Keratinocyte (primary cell): ENCODE data around the gene ME2.

Experiments used
- EZH2 ChIP-seq: IDR thresholded peaks from one replicate; pipeline ENCODE4 v1.6.1; 2012; ENCODE audit warnings: inconsistent platforms, mild to moderate bottlenecking, low read length, moderate library complexity
- TF ChIP-seq, protein P1 (sequence below), 3 experiments: IDR thresholded peaks in 1 of 3; conservative IDR thresholded peaks in 1 of 3; optimal IDR thresholded peaks in 1 of 3; 2 replicates in 2 of 3; 3 replicates in 1 of 3; pipeline versions ENCODE3 to v1.5.1; 2011; ENCODE audit warnings: low read length in 3 of 3, mild to moderate bottlenecking in 3 of 3, moderate library complexity in 2 of 3, control low read depth in 1 of 3, inconsistent platforms in 1 of 3; ENCODE audit not compliant: insufficient read depth in 2 of 3; ENCODE audit errors: extremely low read depth in 1 of 3

DNA sequence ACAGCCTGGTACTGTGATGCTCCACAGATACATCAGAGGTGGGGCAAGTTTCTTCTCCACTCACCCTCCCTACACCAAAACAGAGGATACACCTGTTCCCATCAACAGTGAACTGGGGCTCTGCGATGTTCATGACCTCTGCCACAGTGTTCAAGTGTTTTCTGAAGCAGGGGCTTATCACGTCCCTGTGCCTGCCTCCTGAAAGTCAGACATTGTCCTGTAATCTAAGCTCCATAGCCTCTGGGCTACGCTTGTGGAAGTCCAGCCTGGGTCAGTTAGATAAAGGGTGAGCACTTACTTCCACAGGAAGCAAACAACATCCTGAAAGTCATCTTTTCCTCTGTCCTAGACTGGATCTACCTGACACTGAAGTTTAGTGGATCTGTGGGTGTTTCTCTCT, 38.9 kb upstream of the ME2 start:
- TF ChIP-seq EZH2 = no peak
- TF ChIP-seq, protein P1, sequence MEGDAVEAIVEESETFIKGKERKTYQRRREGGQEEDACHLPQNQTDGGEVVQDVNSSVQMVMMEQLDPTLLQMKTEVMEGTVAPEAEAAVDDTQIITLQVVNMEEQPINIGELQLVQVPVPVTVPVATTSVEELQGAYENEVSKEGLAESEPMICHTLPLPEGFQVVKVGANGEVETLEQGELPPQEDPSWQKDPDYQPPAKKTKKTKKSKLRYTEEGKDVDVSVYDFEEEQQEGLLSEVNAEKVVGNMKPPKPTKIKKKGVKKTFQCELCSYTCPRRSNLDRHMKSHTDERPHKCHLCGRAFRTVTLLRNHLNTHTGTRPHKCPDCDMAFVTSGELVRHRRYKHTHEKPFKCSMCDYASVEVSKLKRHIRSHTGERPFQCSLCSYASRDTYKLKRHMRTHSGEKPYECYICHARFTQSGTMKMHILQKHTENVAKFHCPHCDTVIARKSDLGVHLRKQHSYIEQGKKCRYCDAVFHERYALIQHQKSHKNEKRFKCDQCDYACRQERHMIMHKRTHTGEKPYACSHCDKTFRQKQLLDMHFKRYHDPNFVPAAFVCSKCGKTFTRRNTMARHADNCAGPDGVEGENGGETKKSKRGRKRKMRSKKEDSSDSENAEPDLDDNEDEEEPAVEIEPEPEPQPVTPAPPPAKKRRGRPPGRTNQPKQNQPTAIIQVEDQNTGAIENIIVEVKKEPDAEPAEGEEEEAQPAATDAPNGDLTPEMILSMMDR (optimal IDR thresholded peaks at IDR 0.05 in 1 of 3, IDR thresholded peaks at IDR 0.05 in 1 of 3, conservative IDR thresholded peaks at IDR 0.05 in 1 of 3; ENCODE audit: extremely low read depth in 1 of 3, insufficient read depth in 2 of 3, low read length in 3 of 3) = no peak
